Measurements from ENCODE around the gene ANGPT4.
A peak's percentile ranks its signal among the peaks of the same experiment; 100 is the strongest.
"Not testable (repeated sequence)": the region's sequence is repeated elsewhere in the genome, so short reads cannot be mapped to it uniquely, and the experiment has no call there.

ANGPT4 gene

DNA sequence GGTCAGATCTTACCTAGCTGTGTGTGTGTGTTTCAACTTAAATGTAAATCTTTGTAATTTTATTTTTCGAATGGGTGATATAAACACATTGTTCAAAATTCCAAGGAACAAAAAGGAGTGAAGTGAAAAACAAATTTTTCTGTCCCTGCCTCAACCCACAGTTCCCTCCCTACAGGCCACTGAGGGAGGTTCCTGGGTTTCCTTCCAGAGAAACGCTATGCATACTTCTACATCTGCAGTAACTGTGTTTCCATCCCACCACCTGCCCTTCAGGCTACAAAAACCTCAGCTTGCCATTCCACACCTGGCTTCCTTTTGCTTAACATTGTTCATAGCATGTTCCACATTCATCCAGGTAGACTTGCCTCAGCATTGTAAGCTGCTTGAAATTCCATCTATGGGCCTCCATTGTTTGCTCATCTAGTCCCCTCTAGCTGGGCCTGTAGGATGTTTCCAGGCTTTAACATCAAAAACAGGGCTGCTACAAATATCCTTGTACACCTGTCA is 12.0 kb downstream of the ANGPT4 start:
- DNase-seq = no peak

DNA sequence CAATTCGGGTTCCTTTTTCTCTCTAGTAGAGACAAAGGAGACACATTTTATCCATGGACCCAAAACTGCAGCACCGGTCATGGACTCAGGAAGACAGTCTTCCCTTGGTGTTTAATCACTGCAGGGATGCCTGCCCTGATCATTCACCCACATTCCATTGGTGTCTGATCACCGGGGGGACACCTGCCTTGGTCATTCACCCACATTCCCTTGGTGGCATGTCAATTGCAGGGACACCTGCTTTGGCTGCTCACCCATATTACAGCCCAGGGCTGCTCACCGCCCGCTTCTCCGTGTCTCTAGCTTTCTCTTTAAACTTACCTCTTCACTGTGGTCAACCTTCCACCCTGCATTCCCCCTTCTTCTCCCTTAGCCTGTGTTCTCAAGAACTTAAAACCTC is 18.7 kb downstream of the ANGPT4 start:
- not testable (repeated sequence) for DNase-seq

DNA sequence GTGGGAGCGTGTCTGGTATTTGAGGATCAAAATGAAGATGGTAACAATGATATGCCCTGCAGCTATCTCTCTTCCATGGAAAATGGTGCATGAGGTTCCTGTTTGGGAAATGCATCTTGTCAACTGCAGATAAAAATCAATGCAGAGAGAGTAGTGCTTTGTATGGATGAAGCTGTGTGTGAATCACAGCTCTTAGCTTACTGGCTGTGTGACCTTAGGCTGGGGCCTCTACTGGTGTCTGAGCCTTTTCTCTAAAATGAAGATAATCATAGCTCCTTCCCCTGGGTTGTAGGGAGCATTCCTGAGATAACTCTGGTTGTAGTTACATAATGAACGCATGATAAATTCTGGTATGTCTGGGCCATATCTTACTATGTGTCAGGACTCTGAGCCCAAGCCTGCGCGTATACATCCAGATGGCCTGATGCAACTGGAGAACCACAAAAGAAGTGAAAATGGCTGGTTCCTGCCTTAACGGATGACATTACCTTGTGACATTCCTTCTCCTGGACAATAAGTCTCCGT is 19.6 kb downstream of the ANGPT4 start:
- DNase-seq = no peak

DNA sequence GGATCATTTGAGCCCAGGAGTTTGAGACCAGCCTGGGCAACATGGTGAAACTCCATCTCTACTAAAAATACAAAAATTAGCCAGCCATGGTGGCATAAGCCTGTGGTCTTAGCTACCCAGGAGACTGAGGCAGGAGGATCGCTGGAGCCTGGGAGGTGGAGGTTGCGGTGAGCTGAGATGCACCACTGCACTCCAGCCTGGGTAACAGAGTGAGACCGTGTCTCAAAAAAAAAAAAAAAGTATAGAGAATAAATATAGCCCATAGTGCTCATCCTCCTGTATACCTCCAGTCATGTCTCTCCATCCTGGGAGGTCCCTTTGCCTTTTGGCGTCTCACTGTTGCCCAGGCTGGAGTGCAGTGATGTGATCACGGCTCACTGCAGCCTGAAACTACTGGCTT is 23.8 kb downstream of the ANGPT4 start:
- DNase-seq = not testable (repeated sequence)

DNA sequence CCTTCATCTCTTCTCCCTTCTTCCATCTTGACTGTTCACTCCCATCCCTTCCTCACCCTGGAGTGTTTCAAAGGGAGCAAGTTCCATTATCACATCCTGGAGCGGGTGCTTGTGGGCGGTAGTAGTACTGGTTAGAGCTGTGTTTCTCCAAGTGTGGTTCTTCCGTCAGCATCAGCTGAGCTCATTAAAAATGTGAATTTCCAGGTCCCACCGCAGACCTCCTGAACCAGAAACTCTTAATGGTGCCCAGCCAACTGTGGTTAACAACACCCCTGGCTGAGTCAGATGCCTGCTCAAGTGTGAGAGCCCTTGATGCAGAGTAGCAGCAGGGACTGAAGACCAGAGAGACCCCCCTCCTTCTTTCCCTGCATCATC is 24.4 kb downstream of the ANGPT4 start:
- no peak for DNase-seq

DNA sequence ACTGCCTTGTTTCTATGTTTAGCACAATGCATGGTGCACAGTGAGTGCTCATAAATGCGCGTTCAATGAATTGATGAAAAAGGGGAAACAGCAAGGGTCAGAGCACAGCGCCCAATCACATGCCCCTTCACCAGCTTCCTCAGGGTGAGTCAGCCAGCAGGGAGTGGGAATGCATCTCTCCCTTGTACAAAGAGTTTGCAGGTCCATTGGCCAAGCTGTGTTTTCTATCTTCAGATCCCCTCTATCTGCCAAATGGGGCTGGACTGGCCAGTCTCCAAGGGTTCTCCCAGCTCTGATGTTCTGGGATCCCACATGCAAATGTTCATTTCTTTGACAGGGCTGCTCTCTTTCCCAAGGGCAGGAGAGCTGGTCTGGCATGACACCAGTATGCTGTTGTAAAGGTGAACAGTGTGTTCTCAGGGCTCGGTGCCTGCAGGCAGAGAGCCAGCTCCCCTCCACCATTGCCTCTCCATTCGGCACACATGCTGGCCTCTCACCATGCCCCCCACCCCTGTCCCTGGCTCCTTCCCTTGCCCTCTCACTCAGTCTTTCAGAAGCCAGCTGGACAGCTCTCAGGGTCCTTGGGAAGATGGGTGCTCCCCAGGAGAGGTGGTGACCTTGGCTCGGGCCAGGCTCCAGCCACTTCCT is 25.0 kb downstream of the ANGPT4 start:
- DNase-seq = no peak

DNA sequence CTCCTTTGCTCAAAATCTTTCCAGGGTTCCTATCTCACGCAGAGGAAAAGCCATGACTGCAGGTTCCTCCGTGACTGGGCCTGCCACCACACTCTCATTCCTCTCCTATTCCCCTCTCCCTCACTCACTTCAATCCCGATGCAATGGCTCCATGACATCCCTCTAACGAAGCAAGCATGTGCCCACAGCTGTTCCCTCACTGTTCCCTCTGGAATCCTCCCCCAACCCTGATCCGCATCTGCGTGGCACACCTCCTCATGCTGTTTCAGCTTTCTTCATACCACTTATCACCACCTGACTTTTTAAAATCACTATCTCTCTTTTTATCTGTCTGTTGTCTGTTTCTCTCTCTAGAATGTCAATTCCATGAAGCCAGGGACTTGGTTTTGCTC is 25.5 kb downstream of the ANGPT4 start:
- no peak for DNase-seq

DNA sequence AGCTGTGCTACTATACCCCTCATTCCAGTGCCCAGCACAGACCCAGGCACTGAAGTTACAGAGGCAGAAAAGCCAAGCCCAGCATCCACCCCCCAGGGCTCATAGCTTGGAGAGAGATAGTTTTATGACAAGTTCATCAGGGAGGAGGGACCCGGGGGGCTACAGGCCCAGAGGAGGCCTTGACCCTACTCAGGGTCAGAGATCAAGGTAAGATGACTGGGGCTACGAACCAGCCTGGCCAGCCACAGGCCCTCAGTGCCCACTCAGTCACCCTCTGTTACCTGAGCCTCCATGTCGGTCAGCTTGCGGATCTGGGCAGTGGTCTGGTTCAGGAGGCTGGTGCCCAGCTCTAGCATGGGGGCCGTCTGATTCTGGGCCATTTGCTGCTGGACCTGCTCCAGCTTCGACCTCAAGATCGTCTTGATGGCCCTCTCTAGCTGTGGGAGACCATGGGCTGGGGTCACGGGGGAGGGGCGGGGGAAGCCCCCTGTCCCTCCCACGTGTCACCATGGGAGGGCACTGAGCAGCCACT is 26.1 kb downstream of the ANGPT4 start:
- no peak for DNase-seq

DNA sequence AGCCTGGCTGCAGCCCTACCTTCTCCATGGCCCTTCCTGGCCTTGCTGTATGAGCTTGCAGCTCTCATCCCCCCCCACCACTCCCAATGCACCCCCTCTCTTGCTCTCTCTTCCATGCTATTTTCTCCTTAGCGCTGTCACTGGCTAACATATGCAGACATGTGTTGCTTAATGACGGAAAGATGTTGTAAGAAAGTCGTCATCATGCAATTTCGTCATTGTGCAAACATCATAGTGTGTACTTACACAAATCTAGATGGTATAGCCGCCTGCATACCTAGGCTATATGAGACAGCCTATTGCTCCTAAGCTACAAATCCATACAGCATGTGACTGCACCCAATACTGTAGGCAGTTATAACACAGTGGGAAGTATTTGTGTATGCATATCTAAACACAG is 27.0 kb downstream of the ANGPT4 start:
- DNase-seq = no peak

DNA sequence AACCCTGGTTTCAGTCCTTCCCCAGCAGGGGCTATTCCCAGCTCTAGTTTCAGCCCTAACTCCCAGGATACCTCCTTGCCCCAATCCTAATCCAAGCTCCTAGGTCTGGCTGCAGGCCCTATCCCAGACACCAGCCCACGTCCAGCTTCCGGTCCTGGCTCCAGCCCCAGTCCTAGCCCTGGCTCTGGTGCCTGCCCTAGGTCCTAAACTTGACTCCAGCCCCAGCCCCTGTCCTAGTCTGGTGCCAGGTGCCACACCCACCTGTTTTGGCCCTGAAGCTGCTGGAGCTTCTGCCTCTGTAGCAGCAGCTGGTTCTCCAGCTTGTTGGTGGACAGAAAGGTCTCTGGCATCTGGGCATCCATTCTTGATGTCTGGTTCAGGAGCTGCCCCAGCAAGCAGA is 28.1 kb downstream of the ANGPT4 start:
- no peak for DNase-seq

DNA sequence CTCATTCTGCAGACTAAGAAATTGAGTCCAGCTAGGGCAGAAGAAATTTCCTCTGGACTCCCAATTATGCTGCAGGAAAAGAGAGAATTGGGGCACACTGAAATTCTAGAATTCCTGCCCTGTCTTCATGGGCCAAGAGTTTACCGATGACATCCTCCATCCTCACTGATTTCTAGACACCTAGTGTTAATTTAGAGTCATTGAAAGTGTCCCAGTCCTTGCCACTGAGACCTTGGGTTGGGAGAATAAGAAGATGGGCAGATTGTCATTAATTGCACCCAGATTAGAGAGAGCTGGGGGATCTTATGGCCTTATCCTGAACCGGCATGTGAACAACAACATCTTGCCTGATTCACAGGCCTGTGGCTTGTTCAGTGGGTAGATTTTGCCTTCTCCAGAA is 29.0 kb downstream of the ANGPT4 start:
- DNase-seq = no peak

DNA sequence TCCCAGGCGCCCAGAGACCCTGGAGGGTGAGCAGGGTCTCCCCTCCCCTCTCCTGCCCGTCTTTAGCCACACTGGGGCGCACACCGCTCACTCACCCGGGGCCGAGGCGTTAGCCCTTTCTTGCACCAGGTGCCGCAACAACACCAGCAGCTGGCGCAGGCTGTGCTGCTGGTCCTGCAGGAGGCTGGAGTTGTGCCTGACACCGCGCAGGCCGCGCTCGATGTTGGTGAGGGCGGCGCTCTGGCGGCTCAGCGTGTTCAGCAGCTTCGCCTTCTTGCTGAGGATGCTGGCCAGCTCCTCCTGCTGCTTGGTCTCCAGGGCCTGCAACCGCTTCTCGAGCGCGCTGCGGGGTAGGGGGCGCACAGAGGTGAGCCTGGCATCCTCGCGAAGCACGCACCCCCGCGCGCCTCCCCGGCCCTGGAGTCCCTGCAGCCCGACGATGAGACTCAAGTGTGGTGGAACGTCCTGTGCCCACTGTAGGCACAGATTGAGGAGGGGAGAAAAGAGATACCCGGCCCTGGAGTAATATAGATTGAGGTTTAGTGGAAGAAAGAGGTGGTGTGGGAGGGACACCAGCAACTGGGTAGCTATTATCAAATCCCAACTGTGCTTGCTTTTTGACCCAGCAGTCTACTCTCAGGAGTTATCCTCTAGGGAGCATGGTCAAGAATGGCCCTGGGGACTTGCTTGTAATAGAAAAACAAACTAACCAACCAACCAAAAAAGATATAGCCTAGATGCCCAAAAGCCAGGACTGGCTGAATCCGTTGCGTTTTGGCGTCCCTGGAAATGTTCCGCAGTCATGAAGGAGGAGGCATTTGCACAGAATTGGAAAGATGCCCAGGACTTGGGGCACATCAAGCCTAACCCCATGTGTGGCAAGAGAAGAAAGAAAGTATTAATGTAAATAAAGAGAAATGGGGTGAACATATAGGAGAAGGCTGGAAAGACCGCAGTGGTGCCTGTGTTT is 30.9 kb downstream of the ANGPT4 start:
- DNase-seq = peak; percentile 57

DNA sequence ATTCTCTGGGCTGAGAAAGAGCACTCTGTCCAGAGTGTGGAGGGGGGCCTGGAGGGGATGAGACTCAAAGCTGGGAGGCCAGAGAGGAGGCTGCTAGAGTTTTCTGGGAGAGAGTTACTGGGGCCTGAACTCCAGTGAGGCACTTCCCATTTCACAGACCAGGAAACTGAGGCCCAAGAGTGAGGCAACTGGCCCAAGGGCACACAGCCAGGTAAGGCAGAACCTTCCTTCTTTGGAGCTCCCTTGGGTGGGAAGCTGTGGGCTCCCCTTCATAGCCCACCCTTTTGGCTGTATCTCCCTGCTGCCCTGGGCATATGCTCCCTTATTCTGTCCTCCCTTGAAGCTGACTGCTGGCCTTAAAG is 34.4 kb downstream of the ANGPT4 start:
- no peak for DNase-seq

DNA sequence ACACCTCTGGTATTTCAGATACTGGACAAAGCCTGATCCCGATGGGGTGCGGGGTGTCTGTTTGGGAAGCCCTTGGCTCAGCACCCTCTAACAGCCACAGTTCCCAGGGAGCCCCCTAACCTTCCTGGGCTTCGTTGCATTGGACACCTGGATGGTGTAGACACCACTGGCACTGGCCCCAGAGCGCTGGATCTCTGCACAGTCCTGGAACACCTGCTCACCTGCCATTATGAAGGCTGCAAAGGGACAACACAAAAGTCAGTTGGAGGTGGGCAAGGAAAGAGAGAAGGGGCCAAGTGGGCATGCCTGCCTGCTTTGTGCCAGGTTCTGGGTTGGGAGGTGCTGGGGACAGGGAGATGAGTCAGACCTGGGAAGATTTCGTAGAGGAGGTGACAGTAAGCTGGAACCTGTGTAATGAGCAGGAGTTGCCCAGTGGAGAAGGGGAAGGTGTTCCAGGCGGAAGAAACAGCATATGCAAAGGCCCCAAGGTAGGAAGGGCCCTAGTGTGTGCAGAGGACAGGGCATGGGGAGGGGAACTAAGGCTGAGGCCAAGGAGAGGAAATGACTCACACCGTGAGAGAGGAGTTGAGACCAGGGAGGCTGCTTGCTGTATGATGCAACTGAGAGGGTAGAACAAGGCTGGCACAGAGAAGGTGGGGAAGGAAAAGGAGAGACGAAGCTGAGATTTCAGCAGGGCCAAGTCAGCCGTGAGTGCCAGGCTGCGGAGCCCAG is 34.9 kb downstream of the ANGPT4 start:
- DNase-seq = no peak

DNA sequence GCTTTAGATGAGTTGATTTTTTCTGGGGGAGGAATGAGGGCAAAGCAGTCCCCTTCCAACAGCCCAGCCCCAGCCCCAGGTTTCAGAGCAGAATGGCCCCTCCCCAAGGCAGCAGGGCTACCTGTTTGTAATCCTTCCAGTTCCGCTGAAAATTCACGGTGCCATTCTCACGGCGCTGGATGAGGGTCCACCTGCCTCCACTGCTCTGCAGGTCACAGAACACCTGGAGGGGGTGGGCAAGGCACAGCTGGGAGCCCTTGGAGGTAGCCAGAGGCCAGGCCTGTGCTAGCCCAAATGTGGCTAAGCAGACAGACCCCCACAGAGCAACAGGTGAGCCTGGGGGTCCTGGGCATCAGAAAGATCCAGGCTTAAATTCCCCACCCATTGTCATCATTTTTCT is 36.5 kb downstream of the ANGPT4 start:
- DNase-seq = no peak

DNA sequence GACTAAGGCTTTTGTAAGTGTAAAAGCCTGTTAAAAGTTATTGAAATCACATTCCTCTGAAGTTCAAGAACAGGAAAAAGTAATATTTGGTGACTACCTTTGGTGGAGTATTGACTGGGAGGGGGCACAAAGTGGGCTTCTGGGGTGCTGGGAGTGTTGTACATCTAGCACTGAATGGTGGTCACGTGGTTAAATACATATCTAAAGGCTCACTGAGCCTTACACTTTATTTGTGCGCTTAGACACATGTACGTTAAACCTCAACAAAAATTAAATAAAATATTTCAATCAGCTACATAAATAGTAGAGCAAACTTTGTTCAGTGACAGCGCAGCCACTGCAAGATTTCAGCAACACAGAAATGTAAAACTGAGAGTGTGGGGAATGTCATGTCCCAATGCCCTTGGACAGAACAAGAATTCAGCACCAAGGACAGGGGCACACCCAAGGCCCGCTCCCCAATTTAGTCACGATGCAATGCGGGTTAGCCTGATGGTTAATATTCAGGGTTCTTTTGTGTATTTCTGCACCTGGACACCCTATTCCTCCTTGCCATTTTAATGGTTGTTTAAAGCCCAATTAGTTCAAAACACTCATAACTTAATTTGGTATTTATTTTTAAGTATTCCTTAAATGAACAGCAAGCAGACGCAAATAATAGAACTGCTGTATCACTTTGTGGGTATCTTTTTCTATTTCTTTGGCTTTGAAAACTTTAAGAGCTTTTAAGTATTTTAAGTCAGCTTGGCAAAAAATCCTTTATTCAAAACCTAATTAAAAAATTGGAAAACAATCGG is 37.4 kb downstream of the ANGPT4 start:
- peak; percentile 59 for DNase-seq

DNA sequence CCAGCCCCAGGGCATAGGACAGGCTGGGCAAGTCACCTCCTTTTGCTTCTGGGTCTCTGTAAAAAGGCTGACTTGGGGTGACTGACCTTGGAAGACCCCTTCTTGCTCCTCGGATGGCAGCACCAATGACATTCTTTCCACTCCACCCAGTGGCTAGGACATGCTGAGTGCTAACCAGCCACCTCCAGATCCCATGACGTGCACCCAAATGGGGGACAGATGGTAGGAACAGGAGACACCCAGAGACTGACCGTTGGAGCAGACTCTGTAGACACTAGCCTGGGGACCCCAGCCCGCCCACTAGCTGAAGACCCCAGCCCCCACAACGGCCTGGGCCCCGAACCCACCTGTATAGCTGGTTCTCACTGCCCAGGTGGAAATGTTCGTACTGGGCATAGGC is 38.3 kb downstream of the ANGPT4 start:
- no peak for DNase-seq

DNA sequence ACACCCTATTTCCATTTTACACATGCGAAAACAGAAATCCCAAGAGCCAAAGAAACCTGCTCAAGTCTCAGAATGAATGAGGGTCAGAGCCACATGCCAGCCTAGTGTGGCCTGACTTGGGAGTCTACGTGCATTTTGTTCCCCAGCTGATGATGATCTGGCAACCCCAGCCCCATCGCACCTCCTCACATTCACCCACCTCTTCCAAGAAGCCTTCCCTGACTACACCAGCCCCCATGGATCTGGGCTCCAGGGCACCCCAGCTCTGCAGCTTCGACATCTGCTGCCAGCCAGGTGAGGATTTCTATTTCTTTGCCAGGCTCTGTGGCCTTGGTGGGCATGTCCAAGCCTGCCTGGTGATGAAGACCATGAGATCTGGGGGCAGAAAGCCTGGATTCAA is 41.0 kb downstream of the ANGPT4 start:
- no peak for DNase-seq

DNA sequence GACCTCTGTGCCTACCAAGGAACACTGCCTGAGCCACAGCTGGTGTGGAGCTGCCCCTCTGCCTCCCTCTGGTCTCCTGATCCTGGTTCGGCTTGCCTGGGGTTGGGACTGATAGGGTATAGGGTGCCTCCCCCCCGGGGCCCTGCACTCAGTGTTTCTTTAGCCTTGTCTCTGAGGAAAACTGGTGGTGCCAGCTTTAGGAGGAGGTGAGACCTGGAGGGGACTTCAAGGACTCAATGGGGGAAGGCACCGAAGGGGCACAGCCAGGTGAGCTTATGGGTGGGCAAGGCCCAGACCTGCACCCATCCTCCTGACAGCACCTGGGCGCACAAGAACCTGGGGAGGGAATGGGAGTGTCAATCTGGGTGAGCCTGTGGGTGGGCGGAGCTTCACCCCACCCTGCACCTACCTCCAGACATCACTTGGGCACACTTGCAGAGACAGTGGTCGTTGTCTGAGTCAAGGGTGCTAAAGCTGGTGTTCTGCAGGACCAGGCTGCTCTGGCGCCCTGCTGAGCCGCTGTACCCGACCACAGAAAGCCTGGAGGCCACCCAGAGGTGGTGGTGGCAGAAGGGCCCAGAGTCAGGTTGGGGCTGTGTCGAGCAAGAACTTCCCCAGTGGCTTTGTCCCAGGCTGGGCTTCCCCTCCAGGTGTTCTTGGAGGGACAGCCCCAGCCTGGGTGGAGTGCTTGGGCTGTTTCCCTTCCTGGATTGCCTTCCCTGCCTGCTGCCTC is 42.1 kb downstream of the ANGPT4 start:
- DNase-seq = no peak

DNA sequence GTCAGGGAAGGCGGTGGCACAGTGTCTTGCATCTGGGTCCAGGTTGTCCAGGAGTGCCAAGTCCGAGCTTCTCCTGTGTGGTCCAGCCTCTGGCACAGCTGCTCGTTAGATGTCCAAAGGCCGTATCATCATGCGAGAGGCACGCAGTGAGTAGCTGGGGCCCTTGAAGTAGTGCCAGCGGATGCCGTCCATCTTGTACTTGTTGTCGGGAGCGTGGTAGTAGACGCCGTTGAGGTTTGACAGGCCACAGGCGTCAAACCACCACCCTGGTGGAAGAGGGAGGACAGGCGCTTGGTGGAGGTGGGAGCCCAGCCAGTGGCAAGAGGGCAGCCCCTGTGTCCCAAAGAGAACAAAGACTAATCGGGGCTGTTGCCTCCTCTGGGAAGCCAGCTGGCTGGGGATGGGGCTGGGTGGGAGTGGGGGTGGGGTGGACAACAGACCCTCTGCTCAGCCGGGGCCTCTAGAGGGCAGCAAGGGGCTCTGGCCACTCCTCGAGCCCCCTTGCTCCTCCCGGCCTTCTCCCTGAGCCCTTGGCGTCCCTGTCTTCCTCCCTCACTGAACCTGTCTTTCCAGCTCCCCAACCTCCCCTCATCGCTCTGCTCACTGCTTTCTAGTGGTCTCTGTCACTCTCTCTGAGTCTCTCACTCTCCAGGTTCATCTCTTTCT is 43.1 kb downstream of the ANGPT4 start:
- no peak for DNase-seq

DNA sequence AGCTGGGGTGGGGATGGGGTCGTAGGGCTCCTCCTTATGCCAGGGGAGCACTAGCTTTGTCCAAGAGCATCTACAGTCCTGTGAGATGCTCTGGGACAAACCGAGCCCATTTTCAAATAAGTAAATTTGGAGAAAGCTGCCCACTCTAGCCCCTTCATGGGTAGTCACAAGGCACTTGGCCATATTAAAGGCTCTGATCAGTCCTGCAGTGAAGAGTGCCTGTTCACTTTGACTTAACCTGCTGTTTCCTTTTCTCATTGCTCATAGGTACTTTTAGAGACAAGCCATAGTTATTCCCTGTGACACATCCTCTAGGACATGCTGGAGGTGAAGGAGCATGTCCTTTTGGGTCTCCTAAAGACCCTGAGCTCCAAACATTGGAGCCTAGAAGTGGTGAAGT is 44.2 kb downstream of the ANGPT4 start:
- DNase-seq = no peak

All from right hindlimb (tissue), 1 donor.